ENCODE results near the gene NOTO.

The NOTO gene

GRCh38 chr2:73223821-73224220 is 21.4 kb downstream of the NOTO start:
- Histone ChIP-seq H3K4ac (ENCODE audit: low read depth, low read length) (no peak overlapping the region), H2BK5ac (ENCODE audit: low read length) (no peak overlapping the region), H3K23ac (ENCODE audit: low read length) (no peak overlapping the region), H3K18ac (ENCODE audit: low read length) (no peak overlapping the region), H3K9ac (ENCODE audit: low read length) (no peak overlapping the region), H3K79me1 (ENCODE audit: low read length) (peaks cover 5% of the 10 kb centered on the region), H2AK5ac (ENCODE audit: low read length) (no peak overlapping the region), H3K4me2 (ENCODE audit: low read length) (no peak overlapping the region), H2BK120ac (ENCODE audit: low read depth, low read length) (no peak overlapping the region), H3K27me3 (ENCODE audit: insufficient read depth, low read length, poor library complexity) (no peaks in the 10 kb centered on the region), H3K79me2 (ENCODE audit: control insufficient read depth, insufficient read depth, low read length) (peaks cover 1% of the 10 kb centered on the region), H3K4me1 (ENCODE audit: control insufficient read depth, low read depth, low read length) (no peaks in the 10 kb centered on the region), H3K36me3 (ENCODE audit: control insufficient read depth, insufficient read depth, low read length) (peaks cover 9% of the 10 kb centered on the region), H4K5ac (ENCODE audit: low read length) (no peak overlapping the region), H3K27ac (ENCODE audit: low read depth, low read length) (no peak overlapping the region), H3K4me3 (ENCODE audit: low read length) (no peak overlapping the region), H2BK15ac (replicated peaks; ENCODE audit: low read depth) (no peak overlapping the region), H3K56ac (ENCODE audit: low read length) (no peak overlapping the region), H4K8ac (ENCODE audit: low read depth, low read length) (no peak overlapping the region)
- no peak for DNase-seq
- no CpG with 5 or more reads among the region's 4 CpGs for WGBS (ENCODE audit: extremely low coverage, insufficient coverage, low lambda C conversion rate)

GRCh38 chr2:73225513-73226360 is 23.4 kb downstream of the NOTO start:
- no CpG with 5 or more reads among the region's 9 CpGs for WGBS (ENCODE audit: extremely low coverage, insufficient coverage, low lambda C conversion rate)
- Histone ChIP-seq H3K4me1 (ENCODE audit: control insufficient read depth, low read depth, low read length) (no peaks in the 10 kb centered on the region), H3K9ac (ENCODE audit: low read length) (no peak overlapping the region), H3K27ac (ENCODE audit: low read depth, low read length) (no peak overlapping the region), H4K8ac (ENCODE audit: low read depth, low read length) (no peak overlapping the region), H2AK5ac (ENCODE audit: low read length) (no peak overlapping the region), H2BK5ac (ENCODE audit: low read length) (no peak overlapping the region), H3K27me3 (ENCODE audit: insufficient read depth, low read length, poor library complexity) (no peaks in the 10 kb centered on the region), H3K23ac (ENCODE audit: low read length) (no peak overlapping the region), H2BK15ac (replicated peaks; ENCODE audit: low read depth) (no peak overlapping the region), H3K79me2 (ENCODE audit: control insufficient read depth, insufficient read depth, low read length) (no peaks in the 10 kb centered on the region), H4K5ac (ENCODE audit: low read length) (no peak overlapping the region), H2BK120ac (ENCODE audit: low read depth, low read length) (no peak overlapping the region), H3K4me2 (ENCODE audit: low read length) (no peak overlapping the region), H3K4me3 (ENCODE audit: low read length) (no peak overlapping the region), H3K18ac (ENCODE audit: low read length) (no peak overlapping the region), H3K36me3 (ENCODE audit: control insufficient read depth, insufficient read depth, low read length) (peaks cover 9% of the 10 kb centered on the region), H3K4ac (ENCODE audit: low read depth, low read length) (no peak overlapping the region), H3K79me1 (ENCODE audit: low read length) (no peaks in the 10 kb centered on the region), H3K56ac (ENCODE audit: low read length) (no peak overlapping the region)
- DNase-seq: no peak

- no peak overlapping the region for H4K5ac ChIP-seq (ENCODE audit: low read length)
- H3K27me3 ChIP-seq (ENCODE audit: insufficient read depth, low read length, poor library complexity): no peaks in the 10 kb centered on the region
- H2BK120ac ChIP-seq (ENCODE audit: low read depth, low read length): no peak overlapping the region
- no peak overlapping the region for H3K56ac ChIP-seq (ENCODE audit: low read length)
- peaks cover 7% of the 10 kb centered on the region for H3K36me3 ChIP-seq (ENCODE audit: control insufficient read depth, insufficient read depth, low read length)
- no peak overlapping the region for H2BK5ac ChIP-seq (ENCODE audit: low read length)
- H2AK5ac ChIP-seq (ENCODE audit: low read length): no peak overlapping the region
- no peak overlapping the region for H3K4ac ChIP-seq (ENCODE audit: low read depth, low read length)
- no peak for DNase-seq
- no peaks in the 10 kb centered on the region for H3K4me1 ChIP-seq (ENCODE audit: control insufficient read depth, low read depth, low read length)
- no CpG with 5 or more reads among the region's 3 CpGs for WGBS (ENCODE audit: extremely low coverage, insufficient coverage, low lambda C conversion rate)
- no peak overlapping the region for H2BK15ac ChIP-seq (replicated peaks; ENCODE audit: low read depth)
- H3K9ac ChIP-seq (ENCODE audit: low read length): no peak overlapping the region
- H4K8ac ChIP-seq (ENCODE audit: low read depth, low read length): no peak overlapping the region
- H3K4me3 ChIP-seq (ENCODE audit: low read length): no peak overlapping the region
- no peak overlapping the region for H3K4me2 ChIP-seq (ENCODE audit: low read length)
- no peaks in the 10 kb centered on the region for H3K79me1 ChIP-seq (ENCODE audit: low read length)
- H3K23ac ChIP-seq (ENCODE audit: low read length): no peak overlapping the region
- no peaks in the 10 kb centered on the region for H3K79me2 ChIP-seq (ENCODE audit: control insufficient read depth, insufficient read depth, low read length)
- H3K18ac ChIP-seq (ENCODE audit: low read length): no peak overlapping the region
- no peak overlapping the region for H3K27ac ChIP-seq (ENCODE audit: low read depth, low read length)
Observed at GRCh38 chr2:73227086-73227485, 24.7 kb downstream of the NOTO start.

- H4K8ac ChIP-seq (ENCODE audit: low read depth, low read length): no peak overlapping the region
- H2BK15ac ChIP-seq (replicated peaks; ENCODE audit: low read depth): no peak overlapping the region
- H3K4me2 ChIP-seq (ENCODE audit: low read length): no peak overlapping the region
- peaks cover 4% of the 10 kb centered on the region for H3K4me1 ChIP-seq (ENCODE audit: control insufficient read depth, low read depth, low read length)
- H3K27me3 ChIP-seq (ENCODE audit: insufficient read depth, low read length, poor library complexity): no peaks in the 10 kb centered on the region
- H4K5ac ChIP-seq (ENCODE audit: low read length): no peak overlapping the region
- H3K9ac ChIP-seq (ENCODE audit: low read length): no peak overlapping the region
- H3K4ac ChIP-seq (ENCODE audit: low read depth, low read length): no peak overlapping the region
- H3K36me3 ChIP-seq (ENCODE audit: control insufficient read depth, insufficient read depth, low read length): peaks cover 2% of the 10 kb centered on the region
- H2AK5ac ChIP-seq (ENCODE audit: low read length): no peak overlapping the region
- H3K23ac ChIP-seq (ENCODE audit: low read length): no peak overlapping the region
- no peak overlapping the region for H3K18ac ChIP-seq (ENCODE audit: low read length)
- H3K56ac ChIP-seq (ENCODE audit: low read length): no peak overlapping the region
- H2BK120ac ChIP-seq (ENCODE audit: low read depth, low read length): no peak overlapping the region
- H3K4me3 ChIP-seq (ENCODE audit: low read length): no peak overlapping the region
- no CpG with 5 or more reads among the region's 14 CpGs for WGBS (ENCODE audit: extremely low coverage, insufficient coverage, low lambda C conversion rate)
- no peaks in the 10 kb centered on the region for H3K79me2 ChIP-seq (ENCODE audit: control insufficient read depth, insufficient read depth, low read length)
- no peaks in the 10 kb centered on the region for H3K79me1 ChIP-seq (ENCODE audit: low read length)
- no peak overlapping the region for H2BK5ac ChIP-seq (ENCODE audit: low read length)
- no peak overlapping the region for H3K27ac ChIP-seq (ENCODE audit: low read depth, low read length)
- no peak for DNase-seq
Observed at GRCh38 chr2:73228631-73229030, 26.3 kb downstream of the NOTO start.

GRCh38 chr2:73232403-73233153 is 30.2 kb downstream of the NOTO start:
- H3K27me3 ChIP-seq (ENCODE audit: insufficient read depth, low read length, poor library complexity): no peaks in the 10 kb centered on the region
- peak overlapping the region; percentile 87 for H3K4me2 ChIP-seq (ENCODE audit: low read length)
- H4K8ac ChIP-seq (ENCODE audit: low read depth, low read length): no peak overlapping the region
- no peak overlapping the region for H2AK5ac ChIP-seq (ENCODE audit: low read length)
- H3K56ac ChIP-seq (ENCODE audit: low read length): peak overlapping the region; percentile 95
- H3K4ac ChIP-seq (ENCODE audit: low read depth, low read length): no peak overlapping the region
- no peak overlapping the region for H4K5ac ChIP-seq (ENCODE audit: low read length)
- WGBS (ENCODE audit: extremely low coverage, insufficient coverage, low lambda C conversion rate): no CpG with 5 or more reads among the region's 37 CpGs
- no peak overlapping the region for H2BK5ac ChIP-seq (ENCODE audit: low read length)
- peaks cover 11% of the 10 kb centered on the region for H3K4me1 ChIP-seq (ENCODE audit: control insufficient read depth, low read depth, low read length)
- no peaks in the 10 kb centered on the region for H3K36me3 ChIP-seq (ENCODE audit: control insufficient read depth, insufficient read depth, low read length)
- H3K79me1 ChIP-seq (ENCODE audit: low read length): peaks cover 4% of the 10 kb centered on the region
- H3K4me3 ChIP-seq (ENCODE audit: low read length): peak overlapping the region; percentile 38
- H3K18ac ChIP-seq (ENCODE audit: low read length): no peak overlapping the region
- peak overlapping the region; percentile 81 for H3K9ac ChIP-seq (ENCODE audit: low read length)
- no peak overlapping the region for H2BK120ac ChIP-seq (ENCODE audit: low read depth, low read length)
- no peak overlapping the region for H3K27ac ChIP-seq (ENCODE audit: low read depth, low read length)
- peak overlapping the region; percentile 89 for H3K23ac ChIP-seq (ENCODE audit: low read length)
- no peak overlapping the region for H2BK15ac ChIP-seq (replicated peaks; ENCODE audit: low read depth)
- no peak for DNase-seq
- H3K79me2 ChIP-seq (ENCODE audit: control insufficient read depth, insufficient read depth, low read length): peaks cover 34% of the 10 kb centered on the region
